ENCODE measurements around the gene ATP6V1C2. TPM values are rescaled to one million over a fixed set of nuclear protein-coding genes. Genes with fewer than 3 reads are reported as not detected.

ATP6V1C2 gene
- total and polyA plus RNA-seq, 2 donors (not counting 3 experiments of a cell fraction or from before 2014, with no cell fraction given) = 0.03 to 0.13 TPM

GRCh38 chr2:10733566-10733925 lies 12.1 kb downstream of the ATP6V1C2 start:
- no peak for FAIRE-seq
- no peak for DNase-seq (ENCODE audit: low read depth, low spot score)
- dilution Hi-C loops (cut with MboI; ENCODE audit: extremely low pct_ligation_motif_present, low sequenced_read_pairs) (no loop called here), intact Hi-C loops (cut with micrococcal nuclease) (no loop called here)
- ChIA-PET POLR2A (no interaction called here), CTCF (interaction anchor here (1.0 kb wide), 1 partner anchor 11 kb away, joined by 3 read pairs; no protein-coding TSS in a partner anchor)
- no peak overlapping the region for H3K4me3 ChIP-seq (replicated peaks in 1 of 3; ENCODE audit: insufficient read depth in 1 of 3, low read depth in 1 of 3, low read length in 3 of 3)
- no peak for TF ChIP-seq FOS (IDR thresholded peaks at IDR 0.05; ENCODE audit: borderline replicate concordance, insufficient read depth, low read length)
- TF ChIP-seq JUN (IDR thresholded peaks at IDR 0.05; ENCODE audit: borderline replicate concordance, insufficient read depth, insufficient read length, low read depth) = no peak
- TF ChIP-seq POLR2AphosphoS5 (IDR thresholded peaks at IDR 0.05; ENCODE audit: insufficient read depth, low read depth, low read length) = no peak
- TF ChIP-seq EZH2 (IDR thresholded peaks at IDR 0.05; ENCODE audit: borderline replicate concordance, low read depth, low read length, severe bottlenecking) = no peak
- no peak for TF ChIP-seq CTCF (IDR thresholded peaks at IDR 0.05; ENCODE audit: extremely low read depth in 1 of 2, insufficient read depth in 1 of 2, low read depth in 1 of 2, low read length in 2 of 2)
- no peak for TF ChIP-seq MAX (IDR thresholded peaks at IDR 0.05; ENCODE audit: insufficient read depth, insufficient read length)
- TF ChIP-seq GATA2 (IDR thresholded peaks at IDR 0.05; ENCODE audit: insufficient read depth, insufficient read length, low read depth, low read length) = no peak
- TF ChIP-seq MYC (IDR thresholded peaks at IDR 0.05; ENCODE audit: low read depth, low read length) = no peak
- no peak for TF ChIP-seq POLR2A (IDR thresholded peaks at IDR 0.05; ENCODE audit: low read depth, low read length)
- BruUV-seq (replicated peaks) = no TSS peak
- H4K20me1 ChIP-seq (replicated peaks; ENCODE audit: control insufficient read depth, extremely low read depth, insufficient read depth, low read length) = no peaks in the 10 kb centered on the region
- no peak overlapping the region for H2AFZ ChIP-seq (ENCODE audit: low read depth, low read length)
- peaks cover 3 to 6% of the 10 kb centered on the region in 2 experiments for H3K27me3 ChIP-seq (ENCODE audit: control insufficient read depth in 2 of 2, insufficient read depth in 2 of 2, low read length in 2 of 2)
- no peaks in the 10 kb centered on the region for H3K79me2 ChIP-seq (ENCODE audit: control insufficient read depth, insufficient read depth, low read length)
- no peaks in the 10 kb centered on the region for H3K4me1 ChIP-seq (ENCODE audit: control insufficient read depth, extremely low read depth, insufficient read depth, low read length)
- H3K4me2 ChIP-seq (ENCODE audit: insufficient read depth, low read length) = no peak overlapping the region
- no peaks in the 10 kb centered on the region for H3K9me3 ChIP-seq (replicated peaks; ENCODE audit: control insufficient read depth, insufficient read depth, low read length)
- H3K27ac ChIP-seq (ENCODE audit: insufficient read depth, low read depth, low read length) = no peak overlapping the region
- H3K9ac ChIP-seq (replicated peaks; ENCODE audit: extremely low read depth, insufficient read depth, low read length) = no peak overlapping the region
- no peaks in the 10 kb centered on the region for H3K36me3 ChIP-seq (ENCODE audit: control insufficient read depth in 2 of 2, extremely low read depth in 1 of 2, insufficient read depth in 2 of 2, low read length in 2 of 2)
- H3K9me1 ChIP-seq (replicated peaks; ENCODE audit: control insufficient read depth, extremely low read depth, insufficient read depth, low read length) = no peaks in the 10 kb centered on the region

All from endothelial cell of umbilical vein (primary cell).